Measurements from ENCODE around the gene OR6X1. TPM values are rescaled to one million over a fixed set of nuclear protein-coding genes. Genes with fewer than 3 reads are reported as not detected.

OR6X1 gene
- total and polyA plus RNA-seq, 2 of the 8 experiments (the other 6 are each of a cell fraction or from before 2014, with no cell fraction given): not detected

DNA sequence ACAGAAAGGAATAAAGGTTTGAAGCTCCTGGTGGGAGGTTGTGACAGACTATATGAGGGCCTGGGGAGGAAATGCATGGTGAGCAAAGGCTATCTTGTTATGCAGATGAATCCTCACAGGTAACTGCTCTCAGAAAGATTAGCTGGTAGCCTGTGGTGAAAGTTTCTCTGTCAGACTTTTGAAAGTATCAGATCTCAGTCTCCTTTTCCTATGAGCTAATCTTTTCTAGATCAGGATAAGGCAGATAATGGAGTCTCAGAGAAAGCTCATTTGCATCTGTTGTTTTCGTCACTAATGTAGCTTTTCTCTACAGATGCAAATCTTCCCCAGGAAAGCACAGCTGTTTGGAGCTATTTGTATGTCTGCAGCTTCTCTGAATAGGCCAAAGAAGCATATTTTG lies 21.0 kb upstream of the OR6X1 start:
- H4K91ac ChIP-seq (replicated peaks; ENCODE audit: insufficient read length, low read length): no peak overlapping the region
- H3K9ac ChIP-seq (replicated peaks in 1 of 4; ENCODE audit: extremely low read depth in 1 of 4, low read depth in 3 of 4, low read length in 3 of 4): no peak overlapping the region
- peak in 1 of 2 experiments; percentile 53 for DNase-seq (ENCODE audit: low read depth in 1 of 2, low spot score in 2 of 2)
- H3K56ac ChIP-seq (replicated peaks; ENCODE audit: insufficient read length, low read depth, low read length): no peak overlapping the region
- no peaks in the 10 kb centered on the region; the same call in 1 of the 2 replicates for H3K23me2 ChIP-seq (ENCODE audit: low read depth, low read length)
- H3K18ac ChIP-seq (ENCODE audit: extremely low read depth, low read length): no peak overlapping the region
- H2AK5ac ChIP-seq (ENCODE audit: low read depth, low read length): no peak overlapping the region
- FAIRE-seq: peak; percentile 97
- 0 out of 4 replicates have a peak overlapping the region, but pooled peaks have one; percentile 6 to 19 for H3K4me2 ChIP-seq (ENCODE audit: insufficient read depth in 1 of 2, low read depth in 2 of 2, low read length in 2 of 2)
- H3K23ac ChIP-seq (ENCODE audit: insufficient read length): no peak overlapping the region
- H4K5ac ChIP-seq (ENCODE audit: insufficient read length, low read depth, low read length): peak overlapping the region; percentile 90
- no peaks in the 10 kb centered on the region for H3K79me1 ChIP-seq (ENCODE audit: low read depth, low read length)
- H4K8ac ChIP-seq (ENCODE audit: extremely low read depth, insufficient read depth, low read length): no peak overlapping the region
- no peaks in the 10 kb centered on the region for H3K27me3 ChIP-seq (replicated peaks in 1 of 4; ENCODE audit: control insufficient read depth in 3 of 4, extremely low read depth in 1 of 4, insufficient read depth in 3 of 4, low read length in 3 of 4)
- no peaks in the 10 kb centered on the region for H3K9me3 ChIP-seq (ENCODE audit: insufficient read depth in 2 of 2, low read depth in 1 of 2, low read length in 1 of 2)
- no peak overlapping the region for H2BK15ac ChIP-seq (ENCODE audit: low read length)
- H3K79me2 ChIP-seq (ENCODE audit: control insufficient read depth in 1 of 2, insufficient read depth in 2 of 2, low read length in 2 of 2): no peaks in the 10 kb centered on the region
- H2BK5ac ChIP-seq (ENCODE audit: low read depth, low read length): 0 out of 2 replicates have a peak overlapping the region, but pooled peaks have one; percentile 95
- no peaks in the 10 kb centered on the region for H3K36me3 ChIP-seq (ENCODE audit: control insufficient read depth in 2 of 4, insufficient read depth in 4 of 4, low read length in 3 of 4)
- H3K4me3 ChIP-seq (ENCODE audit: extremely low read depth in 1 of 4, insufficient read depth in 2 of 4, low read depth in 3 of 4, low read length in 4 of 4): peak overlapping the region in 1 of 4 experiments; percentile 27; a peak in 1 of 8 replicates
- H3K14ac ChIP-seq (ENCODE audit: insufficient read length): no peak overlapping the region
- H2BK20ac ChIP-seq (ENCODE audit: low read length): no peak overlapping the region
- no peaks in the 10 kb centered on the region for H4K20me1 ChIP-seq (replicated peaks in 1 of 2; ENCODE audit: control insufficient read depth in 1 of 2, insufficient read depth in 2 of 2, low read length in 2 of 2)
- POLR2A ChIA-PET (ENCODE audit: partially characterized antibody): interaction anchor here (0.7 to 2.3 kb wide), 4 partner anchors 27 to 33 kb away, joined by 3 to 11 read pairs (median 4); partner anchors contain the start of gene ZNF202
- no peak overlapping the region for H3K4ac ChIP-seq (replicated peaks; ENCODE audit: insufficient read length, low read depth, low read length)
- no peak overlapping the region for H2BK12ac ChIP-seq (ENCODE audit: low read depth, low read length)
- WGBS, 2 experiments (ENCODE audit: extremely low coverage in 1 of 2, insufficient coverage in 1 of 2, insufficient read length in 1 of 2, insufficient replicate concordance in 2 of 2, low coverage in 1 of 2, low lambda C conversion rate in 2 of 2, missing lambda C conversion rate in 1 of 2): 0% methylated on average over 1 of the region's 1 CpG; no CpG with 5 or more reads in 1 of the 2 experiments
- peaks cover 0 to 30% (median 13%) of the 10 kb centered on the region in 4 experiments for H3K4me1 ChIP-seq (replicated peaks in 1 of 4; ENCODE audit: control insufficient read depth in 3 of 4, insufficient read depth in 4 of 4, low read length in 3 of 4)
- H2BK120ac ChIP-seq (replicated peaks; ENCODE audit: low read depth, low read length): no peak overlapping the region
- CTCF ChIA-PET (ENCODE audit: partially characterized antibody): interaction anchor here (0.6 to 1.3 kb wide), 8 partner anchors 8 to 355 kb away, joined by 3 to 5 read pairs (median 3); no protein-coding TSS in a partner anchor
- H2AFZ ChIP-seq (ENCODE audit: low read length): no peak overlapping the region
- H3K27ac ChIP-seq (ENCODE audit: low read depth, low read length): no peak overlapping the region
- no peak for TF ChIP-seq HDAC6 (IDR thresholded peaks at IDR 0.05; ENCODE audit: low read depth, low read length)
- TF ChIP-seq TBP (IDR thresholded peaks at IDR 0.05; ENCODE audit: low read depth, low read length): no peak
- TF ChIP-seq YY1 (IDR thresholded peaks at IDR 0.05; ENCODE audit: low read depth, low read length): no peak
- peak; percentile 68 for TF ChIP-seq NANOG (IDR thresholded peaks at IDR 0.05; ENCODE audit: insufficient read depth, low read depth, low read length, poor library complexity, severe bottlenecking)
- TF ChIP-seq POU5F1 (IDR thresholded peaks at IDR 0.05; ENCODE audit: low read depth, low read length): peak; percentile 81
- TF ChIP-seq TAF1 (IDR thresholded peaks at IDR 0.05; ENCODE audit: low read depth, low read length): 0 out of 2 replicates have a peak, but pooled peaks have one; percentile 27
- TF ChIP-seq, protein P1, sequence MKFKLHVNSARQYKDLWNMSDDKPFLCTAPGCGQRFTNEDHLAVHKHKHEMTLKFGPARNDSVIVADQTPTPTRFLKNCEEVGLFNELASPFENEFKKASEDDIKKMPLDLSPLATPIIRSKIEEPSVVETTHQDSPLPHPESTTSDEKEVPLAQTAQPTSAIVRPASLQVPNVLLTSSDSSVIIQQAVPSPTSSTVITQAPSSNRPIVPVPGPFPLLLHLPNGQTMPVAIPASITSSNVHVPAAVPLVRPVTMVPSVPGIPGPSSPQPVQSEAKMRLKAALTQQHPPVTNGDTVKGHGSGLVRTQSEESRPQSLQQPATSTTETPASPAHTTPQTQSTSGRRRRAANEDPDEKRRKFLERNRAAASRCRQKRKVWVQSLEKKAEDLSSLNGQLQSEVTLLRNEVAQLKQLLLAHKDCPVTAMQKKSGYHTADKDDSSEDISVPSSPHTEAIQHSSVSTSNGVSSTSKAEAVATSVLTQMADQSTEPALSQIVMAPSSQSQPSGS (IDR thresholded peaks at IDR 0.05; ENCODE audit: low read length): no peak; the same call in none of the 2 replicates
- TF ChIP-seq JUND (IDR thresholded peaks at IDR 0.05; ENCODE audit: low read length): peak; percentile 44; the same call in 1 of the 2 replicates
- TF ChIP-seq TAF7 (optimal IDR thresholded peaks at IDR 0.05; ENCODE audit: borderline replicate concordance, low read depth, low read length): no peak
- TF ChIP-seq SP4 (IDR thresholded peaks at IDR 0.05; ENCODE audit: low read length): no peak
- TF ChIP-seq POLR2AphosphoS5 (IDR thresholded peaks at IDR 0.05; ENCODE audit: low read depth, low read length): no peak
- TF ChIP-seq RNF2 (IDR thresholded peaks at IDR 0.05; ENCODE audit: borderline replicate concordance, low read depth, low read length, missing control alignments, poor library complexity, severe bottlenecking): no peak
